Mucosa of descending colon (tissue), 3 donors: ENCODE results near the gene GLIPR1. TPM values are rescaled to one million over a fixed set of nuclear protein-coding genes. Genes with fewer than 3 reads are reported as not detected.
"Not testable (repeated sequence)": the region's sequence is repeated elsewhere in the genome, so short reads cannot be mapped to it uniquely, and the experiment has no call there.

Source experiments
- ATAC-seq: fragments of 200-7000 bp; cut with Tn5 transposase; one replicate; pipeline ENCODE4 v1.9.1; 2020; ENCODE audit warnings: mild to moderate bottlenecking, moderate library complexity
- DNase-seq, 3 donors: peaks; one replicate each; pipeline ENCODE4 v3.0.0-alpha.2; 2020
- H3K36me3 ChIP-seq: fragments of 200-600 bp; one replicate; pipeline ENCODE4 v1.8.0; 2021; ENCODE audit warnings: low read depth, mild to moderate bottlenecking
- H3K4me1 ChIP-seq: fragments of 200-600 bp; one replicate; pipeline ENCODE4 v1.8.0; 2021; ENCODE audit warnings: low read depth, mild to moderate bottlenecking
- H3K4me3 ChIP-seq: fragments of 200-600 bp; one replicate; pipeline ENCODE4 v1.8.0; 2021; ENCODE audit warnings: mild to moderate bottlenecking
- H3K9me3 ChIP-seq: fragments of 200-600 bp; one replicate; pipeline ENCODE4 v1.8.0; 2021; ENCODE audit warnings: mild to moderate bottlenecking
- CTCF ChIP-seq: fragments of 200-600 bp; IDR thresholded peaks from one replicate; pipeline ENCODE4 v1.8.0; 2022; ENCODE audit warnings: antibody characterized with exemption, mild to moderate bottlenecking
- intact Hi-C, 2 donors: fragments of 100-400 bp; cut with DNase I in 1 of 2; cut with micrococcal nuclease in 1 of 2; formaldehyde crosslinking; loops; one replicate each; pipeline versions ENCODE4 v1.11.0 to v1.11.1; 2022; cut with DNase I, micrococcal nuclease
- total RNA-seq, 3 donors: library from RNA; stranded (reverse); fragmentation: NEBNext Ultra II Directional in 2 of 3; extraction: Animal tissue kit (Norgen Biotek cat#: 25700) in 2 of 3; gene quantifications; one replicate each; pipeline versions ENCODE4 v1.2.1 to v1.2.4, GENCODE V29; 2021 to 2023
- donor health status: DM: no; HTN: no; CAD: no; lungs with moderate emphysema.
- donor health status: DM: no; HTN: no; CAD: no.
- donor health status: DM: no; HTN: yes; CAD: no.

GLIPR1 gene
- total RNA-seq, 3 donors from 2014 or later: 3.8 to 20.1 (median 10.1) TPM

GRCh38 chr12:75483431-75483830 lies 2.9 kb downstream of the GLIPR1 start:
- no peaks in the 10 kb centered on the region for H3K36me3 ChIP-seq
- no peaks in the 10 kb centered on the region for H3K9me3 ChIP-seq
- intact Hi-C loops: no loop called here
- H3K4me3 ChIP-seq: no peak overlapping the region
- no peak for DNase-seq
- TF ChIP-seq CTCF: no peak
- H3K4me1 ChIP-seq: no peaks in the 10 kb centered on the region
- ATAC-seq: no peak

- H3K4me1 ChIP-seq, H3K4me3 ChIP-seq, ATAC-seq, H3K36me3 ChIP-seq, intact Hi-C loops, H3K9me3 ChIP-seq, DNase-seq: not testable (repeated sequence)
These were observed 3.9 kb downstream of the GLIPR1 start for GRCh38 chr12:75484450-75484849.

GRCh38 chr12:75487308-75487707 lies 6.8 kb downstream of the GLIPR1 start:
- intact Hi-C loops: no loop called here
- no peaks in the 10 kb centered on the region for H3K9me3 ChIP-seq
- H3K36me3 ChIP-seq: no peaks in the 10 kb centered on the region
- no peak overlapping the region for H3K4me3 ChIP-seq
- DNase-seq (no peak), ATAC-seq (no peak)
- no peak for TF ChIP-seq CTCF
- no peaks in the 10 kb centered on the region for H3K4me1 ChIP-seq

- Histone ChIP-seq H3K4me1 (no peaks in the 10 kb centered on the region), H3K9me3 (no peaks in the 10 kb centered on the region), H3K36me3 (no peaks in the 10 kb centered on the region), H3K4me3 (no peak overlapping the region)
- no peak for TF ChIP-seq CTCF
- peak; percentile 64 for ATAC-seq
- peak in 1 of 3 donors; percentile 30 for DNase-seq
- intact Hi-C loops: no loop called here
These were observed 8.0 kb downstream of the GLIPR1 start for GRCh38 chr12:75488553-75488952.

GRCh38 chr12:75489187-75489586 lies 8.6 kb downstream of the GLIPR1 start:
- DNase-seq: no peak
- Histone ChIP-seq H3K9me3 (no peaks in the 10 kb centered on the region), H3K36me3 (no peaks in the 10 kb centered on the region), H3K4me3 (no peak overlapping the region), H3K4me1 (no peaks in the 10 kb centered on the region)
- ATAC-seq: no peak
- intact Hi-C loops: no loop called here
- no peak for TF ChIP-seq CTCF

- H3K4me3 ChIP-seq: no peak overlapping the region
- TF ChIP-seq CTCF: no peak
- intact Hi-C loops: no loop called here
- H3K36me3 ChIP-seq: no peaks in the 10 kb centered on the region
- H3K9me3 ChIP-seq: no peaks in the 10 kb centered on the region
- ATAC-seq (no peak), DNase-seq (no peak)
- no peaks in the 10 kb centered on the region for H3K4me1 ChIP-seq
These were observed 9.2 kb downstream of the GLIPR1 start for GRCh38 chr12:75489613-75490210.
